NCI-H2171 treated with DMSO at 0.1 percent for 48 hours (cell line): ENCODE measurements around the gene P3H3.
A peak's percentile ranks its signal among the peaks of the same experiment; 100 is the strongest.

Source experiments
- DNase-seq: peaks from one replicate; lab custom pipeline; 2025; lab: John Stamatoyannopoulos, UW

P3H3 gene

DNA sequence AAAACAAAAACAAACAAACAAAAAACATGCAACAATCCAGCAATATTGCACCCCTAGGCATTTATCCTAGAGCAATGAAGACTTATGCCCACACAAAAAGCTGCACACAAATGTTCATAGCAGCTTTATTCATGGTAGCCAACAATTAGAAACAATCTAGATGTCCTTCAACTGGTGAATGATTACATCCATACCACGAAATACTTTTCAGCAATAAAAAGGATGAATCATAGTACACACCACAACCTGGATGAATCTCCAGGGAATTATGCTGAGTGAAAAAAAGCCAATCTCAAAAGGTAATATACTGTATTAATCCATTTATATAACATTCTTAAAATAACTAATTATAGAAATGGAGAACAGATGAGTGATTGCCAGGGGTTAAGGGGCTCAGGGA, 21.0 kb upstream of the P3H3 start:
- no peak for DNase-seq

DNA sequence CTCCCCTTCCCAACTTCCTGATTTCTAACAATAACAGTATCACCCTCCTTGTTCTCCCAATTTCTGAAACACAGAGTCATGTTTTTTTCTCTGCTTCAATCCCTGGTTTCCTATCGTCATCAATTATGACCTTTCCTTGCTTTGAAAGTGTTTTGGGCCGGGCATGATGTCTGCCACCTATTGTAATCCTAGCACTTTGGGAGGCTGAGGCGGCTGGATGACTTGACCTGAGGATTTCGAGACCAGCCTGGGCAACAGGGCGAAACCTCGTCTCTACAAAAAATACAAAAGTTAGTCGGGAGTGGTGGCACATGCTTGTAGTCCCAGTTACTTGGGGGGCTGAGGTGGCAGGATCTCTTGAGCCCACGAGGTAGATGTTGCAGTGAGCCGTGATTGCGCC, 19.2 kb upstream of the P3H3 start:
- no peak for DNase-seq

DNA sequence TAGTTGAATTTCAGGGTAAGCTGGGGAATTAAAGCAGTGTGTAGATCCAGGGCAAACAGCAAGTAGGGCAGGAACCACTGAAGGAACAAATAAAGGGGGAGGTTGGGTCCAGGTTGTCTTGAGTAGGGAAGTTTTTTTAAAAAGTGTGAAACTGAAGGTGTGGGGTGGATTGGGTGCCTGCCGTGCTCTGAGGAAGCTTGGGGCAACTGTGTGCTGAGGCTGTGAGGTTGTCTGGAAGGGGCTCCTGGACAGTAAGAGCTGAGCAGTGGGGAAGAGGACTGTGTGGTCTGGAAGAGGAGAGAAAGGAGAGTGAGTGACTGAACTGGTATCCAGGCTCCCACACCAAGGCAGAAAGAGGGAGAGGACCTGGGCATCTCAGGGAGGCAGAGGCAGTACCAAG, 17.4 kb upstream of the P3H3 start:
- DNase-seq, result no peak

DNA sequence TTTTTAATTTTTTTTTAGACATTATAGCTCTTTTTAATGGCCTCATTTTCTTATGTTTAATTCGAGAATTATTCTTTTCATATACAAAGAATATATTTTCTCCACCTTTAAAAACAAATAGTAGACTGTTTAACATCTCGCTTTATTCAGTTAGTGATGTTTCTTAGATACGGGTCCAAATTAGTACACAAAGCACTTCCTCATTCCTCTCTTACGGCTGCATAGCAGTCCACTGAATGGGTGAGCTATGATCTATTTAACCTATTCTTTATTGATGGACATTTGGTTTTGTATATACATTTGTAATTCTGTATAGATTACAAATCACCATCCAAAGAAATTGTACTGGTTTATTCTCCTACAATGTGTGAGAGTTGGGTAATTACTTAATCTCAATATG, 14.8 kb upstream of the P3H3 start:
- DNase-seq, result no peak

DNA sequence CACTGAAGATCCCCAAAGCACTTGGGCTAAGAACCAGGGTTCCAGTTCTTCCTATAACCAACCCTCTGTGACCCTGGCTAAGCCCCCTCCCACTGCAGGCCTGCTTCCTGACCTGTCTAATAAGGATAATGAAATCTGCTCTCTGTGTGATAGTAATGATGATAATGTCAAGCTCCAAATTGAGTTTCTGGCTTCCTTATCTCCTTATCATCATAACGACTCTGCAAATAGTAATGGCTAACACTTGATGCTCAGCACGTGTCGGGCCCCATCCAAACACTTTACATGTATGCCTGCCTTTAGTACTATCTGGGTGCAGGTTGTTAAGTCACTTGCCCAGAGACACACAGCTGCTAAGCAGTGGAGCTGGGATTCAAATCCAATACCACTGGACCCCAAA, 11.6 kb upstream of the P3H3 start:
- DNase-seq, result no peak

DNA sequence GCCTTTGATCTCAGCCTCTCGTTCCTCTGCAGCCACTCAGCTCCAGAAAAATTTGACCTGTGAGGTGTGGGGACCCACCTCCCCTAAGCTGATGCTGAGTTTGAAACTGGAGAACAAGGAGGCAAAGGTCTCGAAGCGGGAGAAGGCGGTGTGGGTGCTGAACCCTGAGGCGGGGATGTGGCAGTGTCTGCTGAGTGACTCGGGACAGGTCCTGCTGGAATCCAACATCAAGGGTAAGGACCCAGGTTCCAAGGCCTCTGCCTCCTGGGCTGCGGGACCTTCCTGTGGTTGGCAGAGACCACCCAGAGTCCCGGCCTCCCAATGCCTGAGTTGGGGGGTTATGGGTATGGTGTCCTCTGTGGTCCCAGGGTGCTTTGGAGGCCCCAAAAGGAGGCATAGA, 11.1 kb upstream of the P3H3 start:
- DNase-seq, result no peak

DNA sequence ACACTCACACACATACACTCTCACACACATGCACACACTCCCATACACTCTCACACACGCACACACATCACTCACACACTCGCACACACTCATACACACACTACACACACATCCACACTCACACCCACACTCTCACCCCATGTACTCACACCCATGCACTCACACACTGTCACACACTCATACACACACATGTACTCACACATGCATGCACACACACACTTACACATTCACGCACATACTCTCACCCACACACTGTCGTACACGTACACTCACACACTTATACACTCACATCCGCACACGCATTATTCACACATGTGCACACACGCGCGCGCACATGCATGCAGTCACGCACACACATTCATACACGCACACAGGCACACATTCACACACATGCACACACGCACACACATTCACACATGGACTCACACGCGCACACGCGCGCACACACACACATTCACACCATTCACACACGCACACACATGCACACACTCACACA, 10.5 kb upstream of the P3H3 start:
- DNase-seq, result no peak

DNA sequence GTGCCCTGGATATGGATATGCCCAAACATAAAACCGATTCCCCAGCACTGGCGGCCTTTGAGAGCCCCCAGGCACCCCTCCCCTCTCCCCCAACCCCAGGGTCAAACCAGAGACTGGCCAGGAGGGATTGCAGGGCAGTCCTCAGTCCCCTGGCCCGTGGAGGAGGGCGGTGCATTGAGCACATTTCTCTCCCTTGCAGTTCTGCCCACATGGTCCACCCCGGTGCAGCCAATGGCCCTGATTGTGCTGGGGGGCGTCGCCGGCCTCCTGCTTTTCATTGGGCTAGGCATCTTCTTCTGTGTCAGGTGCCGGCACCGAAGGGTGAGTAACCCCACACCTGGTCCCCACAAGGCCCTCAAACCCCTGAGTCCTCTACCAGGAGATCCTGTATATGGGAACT, 10.0 kb upstream of the P3H3 start:
- DNase-seq, result no peak

DNA sequence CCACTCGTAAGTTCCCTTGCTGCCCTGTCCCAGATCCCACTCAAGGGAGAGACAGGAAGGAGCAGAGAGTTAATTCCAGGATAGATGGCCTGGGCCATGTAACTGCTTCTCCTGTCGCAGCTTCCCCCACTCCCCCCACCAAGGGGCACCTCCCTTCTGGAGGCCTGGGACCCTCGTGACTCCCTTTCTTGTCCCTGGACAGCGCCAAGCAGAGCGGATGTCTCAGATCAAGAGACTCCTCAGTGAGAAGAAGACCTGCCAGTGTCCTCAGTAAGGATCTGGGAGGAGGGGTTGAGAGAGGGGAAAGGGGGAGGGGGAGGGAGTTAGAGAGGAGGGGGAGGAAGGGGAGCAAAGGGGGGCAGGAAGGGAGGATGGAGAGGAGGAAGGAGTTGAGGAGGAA, 9.6 kb upstream of the P3H3 start:
- DNase-seq, result no peak

DNA sequence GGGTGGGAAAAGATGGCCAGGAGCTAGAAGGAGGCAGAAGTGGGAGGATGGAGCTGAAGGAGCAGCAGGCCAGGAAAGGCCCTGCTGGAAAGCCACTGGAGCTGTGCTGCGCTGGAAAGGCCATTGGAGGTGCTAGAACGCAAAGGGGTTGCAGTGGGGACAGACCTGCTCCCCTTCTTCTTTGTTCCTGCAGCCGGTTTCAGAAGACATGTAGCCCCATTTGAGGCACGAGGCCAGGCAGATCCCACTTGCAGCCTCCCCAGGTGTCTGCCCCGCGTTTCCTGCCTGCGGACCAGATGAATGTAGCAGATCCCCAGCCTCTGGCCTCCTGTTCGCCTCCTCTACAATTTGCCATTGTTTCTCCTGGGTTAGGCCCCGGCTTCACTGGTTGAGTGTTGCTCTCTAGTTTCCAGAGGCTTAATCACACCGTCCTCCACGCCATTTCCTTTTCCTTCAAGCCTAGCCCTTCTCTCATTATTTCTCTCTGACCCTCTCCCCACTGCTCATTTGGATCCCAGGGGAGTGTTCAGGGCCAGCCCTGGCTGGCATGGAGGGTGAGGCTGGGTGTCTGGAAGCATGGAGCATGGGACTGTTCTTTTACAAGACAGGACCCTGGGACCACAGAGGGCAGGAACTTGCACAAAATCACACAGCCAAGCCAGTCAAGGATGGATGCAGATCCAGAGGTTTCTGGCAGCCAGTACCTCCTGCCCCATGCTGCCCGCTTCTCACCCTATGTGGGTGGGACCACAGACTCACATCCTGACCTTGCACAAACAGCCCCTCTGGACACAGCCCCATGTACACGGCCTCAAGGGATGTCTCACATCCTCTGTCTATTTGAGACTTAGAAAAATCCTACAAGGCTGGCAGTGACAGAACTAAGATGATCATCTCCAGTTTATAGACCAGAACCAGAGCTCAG, 8.8 kb upstream of the P3H3 start:
- DNase-seq, result no peak

DNA sequence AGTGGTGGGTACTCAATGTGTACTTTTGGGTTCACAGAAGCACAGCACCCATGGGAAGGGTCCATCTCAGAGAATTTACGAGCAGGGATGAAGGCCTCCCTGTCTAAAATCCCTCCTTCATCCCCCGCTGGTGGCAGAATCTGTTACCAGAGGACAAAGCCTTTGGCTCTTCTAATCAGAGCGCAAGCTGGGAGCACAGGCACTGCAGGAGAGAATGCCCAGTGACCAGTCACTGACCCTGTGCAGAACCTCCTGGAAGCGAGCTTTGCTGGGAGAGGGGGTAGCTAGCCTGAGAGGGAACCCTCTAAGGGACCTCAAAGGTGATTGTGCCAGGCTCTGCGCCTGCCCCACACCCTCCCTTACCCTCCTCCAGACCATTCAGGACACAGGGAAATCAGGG, 8.0 kb upstream of the P3H3 start:
- no peak for DNase-seq

DNA sequence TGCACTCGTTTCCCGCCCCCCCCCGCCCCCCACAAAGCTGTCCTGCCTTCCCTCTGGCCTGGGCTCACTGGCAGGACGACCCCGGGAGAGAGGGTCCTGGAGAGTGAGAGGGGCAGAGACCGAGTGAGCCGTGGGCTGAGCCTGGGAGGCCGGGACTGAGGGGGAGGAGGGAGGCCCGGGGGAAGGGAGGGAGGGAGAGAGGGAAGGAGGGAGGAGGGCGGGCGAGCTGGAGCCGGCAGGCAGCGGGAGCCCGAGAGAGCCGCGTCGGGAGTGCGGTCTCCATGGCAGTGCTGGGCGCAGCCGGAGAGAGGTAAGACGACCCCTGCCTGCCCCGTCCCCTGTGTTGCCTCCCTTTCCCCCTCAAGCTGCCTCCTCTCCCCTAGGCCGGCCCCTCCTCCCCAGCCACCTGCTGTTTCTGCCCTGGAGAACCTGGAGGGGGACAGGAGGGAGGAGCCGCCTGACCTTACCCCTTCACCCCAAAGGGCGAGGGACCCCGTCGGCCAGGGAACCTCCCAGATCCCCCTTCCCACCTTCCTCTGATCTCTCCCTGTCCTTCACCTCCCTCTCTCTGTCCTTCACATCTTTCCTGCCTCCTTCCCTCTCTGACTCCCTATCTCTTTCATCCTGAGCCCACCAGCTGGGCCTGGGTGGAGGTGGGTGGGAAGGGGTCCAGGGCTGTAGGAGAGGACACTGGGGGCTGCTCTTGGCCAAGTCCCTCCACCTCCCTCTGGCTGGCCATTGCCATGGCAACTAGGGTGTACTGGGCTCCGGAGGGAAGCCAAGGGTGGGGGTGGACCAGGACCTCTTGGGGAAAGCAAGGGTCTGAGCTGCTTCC, 6.4 kb upstream of the P3H3 start, which contains the start of gene GPR162:
Gene GPR162, plus strand, starts transcription at position 231 of the 835 bp plus-strand sequence. CDS start 2,078 bp downstream, outside the sequence.
- DNase-seq, result peak; percentile 99

DNA sequence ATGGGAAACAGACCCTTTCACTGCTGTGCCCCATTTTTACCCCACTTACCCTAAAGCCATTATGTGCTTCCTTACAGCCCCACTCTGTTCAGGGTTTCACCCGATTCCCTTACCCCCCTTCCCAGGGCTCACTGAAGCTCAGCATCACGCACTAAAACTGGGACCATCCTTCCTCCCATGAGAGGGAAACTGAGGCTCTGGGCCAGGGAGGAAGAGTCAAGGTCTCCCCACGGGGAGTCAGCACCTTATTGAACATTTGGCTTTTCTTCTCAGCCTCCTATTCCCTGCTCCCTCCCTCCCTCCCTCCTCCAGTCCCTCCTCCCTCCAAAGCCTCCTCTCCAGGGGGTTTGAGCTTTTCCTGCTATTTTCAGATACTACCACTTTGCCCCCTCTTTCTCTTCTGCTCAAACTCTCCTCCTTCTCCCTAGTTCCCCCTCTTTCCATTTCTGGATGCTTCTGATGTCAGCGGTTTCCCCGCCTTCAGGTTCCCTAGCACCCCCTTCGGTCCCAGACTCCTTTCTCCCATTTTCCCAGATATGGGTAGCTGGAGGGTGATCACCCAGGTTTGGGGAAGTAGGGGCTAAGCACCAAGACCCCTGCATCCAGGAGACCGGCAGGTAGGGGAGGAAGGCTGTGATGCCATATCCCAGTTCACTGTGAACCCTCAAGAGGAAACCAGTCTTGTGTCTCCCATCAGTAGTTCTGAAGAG, 5.6 kb upstream of the P3H3 start:
- DNase-seq, result no peak

DNA sequence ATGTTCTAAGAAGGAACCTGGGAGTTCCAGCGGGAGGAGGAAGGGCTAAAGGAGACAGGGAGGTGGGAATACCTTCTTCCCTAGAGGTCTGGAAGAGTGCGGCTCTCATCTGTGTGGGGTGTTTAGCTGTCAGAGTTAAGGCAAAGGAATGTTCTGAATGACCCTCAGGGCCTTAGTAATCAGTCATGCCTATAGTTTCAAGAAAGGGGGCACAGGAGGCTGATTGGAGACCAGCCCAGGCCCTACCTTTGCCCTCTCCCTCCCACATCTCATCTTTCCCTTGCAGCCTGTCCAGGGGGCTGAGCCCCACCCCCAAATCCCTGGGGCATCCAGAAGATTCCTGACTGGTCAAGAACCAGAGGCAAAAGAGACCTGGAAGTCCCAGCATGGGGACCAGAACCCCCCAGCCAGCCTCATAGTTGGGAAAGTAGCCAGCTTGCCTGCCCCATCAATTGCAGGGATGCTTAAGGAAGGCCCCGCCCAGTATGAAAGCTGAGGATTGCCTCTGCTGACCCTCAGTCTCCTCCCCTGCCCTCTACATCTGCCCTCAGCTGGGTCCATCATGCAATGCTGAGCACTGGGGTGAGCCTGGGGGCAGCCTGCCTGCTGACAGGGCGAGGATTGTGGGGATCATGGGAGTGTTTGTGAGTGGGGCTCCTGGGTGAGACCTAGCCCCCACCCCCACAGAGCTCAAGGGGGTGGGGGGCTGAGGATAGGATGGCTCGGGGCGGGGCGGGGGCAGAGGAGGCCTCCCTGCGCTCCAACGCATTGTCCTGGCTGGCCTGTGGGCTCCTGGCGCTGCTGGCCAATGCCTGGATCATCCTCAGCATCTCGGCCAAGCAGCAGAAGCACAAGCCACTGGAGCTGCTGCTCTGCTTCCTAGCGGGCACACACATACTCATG, 4.8 kb upstream of the P3H3 start:
- no peak for DNase-seq

DNA sequence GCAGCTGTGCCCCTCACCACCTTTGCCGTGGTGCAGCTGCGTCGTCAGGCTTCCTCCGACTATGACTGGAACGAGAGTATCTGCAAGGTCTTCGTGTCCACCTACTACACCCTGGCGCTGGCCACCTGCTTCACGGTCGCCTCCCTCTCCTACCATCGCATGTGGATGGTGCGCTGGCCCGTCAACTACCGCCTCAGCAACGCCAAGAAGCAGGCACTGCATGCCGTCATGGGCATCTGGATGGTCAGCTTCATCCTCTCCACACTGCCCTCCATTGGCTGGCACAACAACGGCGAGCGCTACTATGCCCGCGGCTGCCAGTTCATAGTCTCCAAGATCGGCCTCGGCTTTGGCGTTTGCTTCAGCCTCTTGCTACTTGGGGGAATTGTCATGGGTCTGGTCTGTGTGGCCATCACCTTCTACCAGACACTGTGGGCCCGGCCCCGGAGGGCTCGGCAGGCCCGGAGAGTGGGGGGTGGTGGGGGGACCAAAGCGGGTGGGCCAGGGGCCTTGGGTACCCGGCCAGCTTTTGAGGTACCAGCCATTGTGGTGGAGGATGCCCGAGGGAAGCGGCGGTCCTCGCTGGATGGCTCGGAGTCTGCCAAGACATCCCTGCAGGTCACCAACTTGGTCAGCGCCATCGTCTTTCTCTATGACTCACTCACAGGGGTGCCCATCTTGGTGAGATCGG, 4.0 kb upstream of the P3H3 start:
- DNase-seq, result no peak

DNA sequence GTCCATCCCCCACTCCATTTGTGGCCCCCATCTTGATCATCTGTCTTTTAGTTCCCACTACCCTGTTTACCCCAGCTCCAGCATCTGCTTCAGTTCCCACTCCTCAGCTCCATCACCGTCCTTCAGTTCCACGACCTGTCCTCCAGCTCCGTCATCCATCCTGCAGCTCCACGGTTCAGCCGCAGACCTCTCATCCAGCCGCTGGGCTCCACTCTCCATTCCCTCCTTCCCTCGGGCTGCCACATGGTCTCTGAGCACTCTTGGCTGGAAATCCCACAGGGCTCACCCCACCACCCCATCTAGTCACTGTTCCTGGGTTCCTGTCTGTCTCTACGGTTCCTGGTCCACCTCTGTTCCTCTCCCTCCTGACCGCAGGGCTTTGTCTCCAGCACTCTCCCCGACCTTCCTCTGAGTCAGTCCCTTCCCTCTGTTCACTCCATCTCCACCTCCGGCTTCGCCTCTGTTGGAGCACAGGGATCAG, 3.3 kb upstream of the P3H3 start:
- no peak for DNase-seq

DNA sequence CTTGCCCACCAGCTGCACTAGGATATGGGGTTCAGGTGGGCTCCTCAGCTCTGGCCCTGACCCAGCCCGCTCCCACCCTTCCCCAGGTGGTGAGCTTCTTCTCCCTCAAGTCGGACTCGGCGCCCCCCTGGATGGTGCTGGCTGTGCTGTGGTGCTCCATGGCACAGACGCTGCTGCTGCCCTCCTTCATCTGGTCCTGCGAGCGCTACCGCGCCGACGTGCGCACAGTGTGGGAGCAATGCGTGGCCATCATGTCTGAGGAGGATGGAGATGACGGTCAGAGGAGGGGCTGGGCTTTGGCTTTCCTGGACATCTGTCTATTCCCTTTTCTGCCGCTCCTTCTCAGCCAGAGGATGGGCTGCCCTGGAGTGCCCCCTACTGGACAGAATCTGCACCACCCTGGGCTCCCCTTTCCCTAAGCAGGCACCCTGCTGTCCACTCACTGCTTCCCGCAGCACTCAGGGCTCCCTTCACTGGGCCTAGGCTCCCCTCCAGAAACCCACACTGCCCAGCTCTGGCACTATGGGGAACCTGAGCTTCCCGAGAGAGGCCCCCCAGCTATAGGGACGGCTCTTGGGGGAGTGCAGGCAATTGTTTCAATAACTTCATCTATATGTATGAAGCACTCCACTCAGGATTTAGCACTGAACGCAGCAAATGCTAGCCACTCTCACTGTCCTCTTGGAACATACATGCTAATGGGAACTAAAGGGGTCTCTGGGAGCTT, 2.6 kb upstream of the P3H3 start:
- peak; percentile 87 for DNase-seq

DNA sequence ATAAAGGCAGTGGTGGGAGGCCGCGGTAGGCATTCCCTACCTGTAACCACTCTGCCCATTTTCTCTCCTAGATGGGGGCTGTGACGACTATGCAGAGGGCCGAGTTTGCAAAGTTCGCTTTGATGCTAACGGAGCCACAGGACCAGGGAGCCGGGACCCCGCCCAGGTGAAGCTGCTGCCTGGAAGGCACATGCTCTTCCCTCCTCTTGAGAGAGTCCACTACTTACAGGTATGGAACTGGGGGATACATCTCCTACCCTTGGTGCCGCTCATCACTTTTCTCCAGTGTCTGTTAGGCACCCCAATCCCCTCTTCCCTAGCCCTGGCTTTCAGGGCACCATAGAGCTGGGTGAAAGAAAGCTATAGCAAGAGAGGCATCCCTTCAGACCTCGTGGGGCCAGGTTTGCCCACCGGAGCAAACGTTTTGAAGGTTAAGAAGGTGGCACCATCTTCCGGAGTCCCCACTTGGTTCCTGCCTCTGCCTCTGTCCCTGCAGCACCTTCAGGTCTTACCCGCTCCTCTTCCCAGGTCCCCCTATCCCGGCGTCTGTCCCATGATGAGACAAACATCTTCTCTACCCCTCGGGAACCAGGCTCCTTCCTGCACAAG, 2.0 kb upstream of the P3H3 start:
- no peak for DNase-seq

DNA sequence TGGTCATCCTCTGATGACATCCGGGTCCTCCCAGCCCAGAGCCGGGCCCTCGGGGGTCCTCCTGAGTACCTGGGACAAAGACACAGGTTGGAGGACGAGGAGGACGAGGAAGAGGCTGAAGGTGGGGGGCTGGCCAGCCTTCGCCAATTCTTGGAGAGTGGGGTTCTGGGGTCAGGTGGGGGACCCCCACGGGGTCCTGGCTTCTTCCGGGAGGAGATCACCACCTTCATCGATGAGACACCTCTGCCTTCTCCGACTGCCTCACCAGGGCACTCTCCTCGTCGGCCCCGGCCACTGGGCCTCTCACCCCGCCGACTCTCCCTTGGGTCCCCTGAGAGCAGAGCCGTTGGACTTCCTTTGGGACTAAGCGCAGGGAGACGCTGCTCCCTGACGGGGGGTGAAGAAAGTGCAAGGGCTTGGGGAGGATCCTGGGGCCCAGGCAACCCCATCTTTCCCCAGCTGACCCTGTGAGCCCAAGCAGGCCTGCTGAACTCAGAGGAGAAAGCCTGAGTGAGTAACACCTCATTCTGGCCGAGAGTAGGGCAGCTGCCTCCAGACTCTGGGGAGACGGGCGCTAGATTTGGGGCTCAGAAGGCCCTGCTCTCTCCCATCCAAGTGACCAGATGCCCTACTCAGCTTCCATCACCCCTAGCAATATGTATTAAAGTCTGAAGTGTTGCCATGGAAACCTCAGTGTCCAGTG, 1.3 kb upstream of the P3H3 start:
- no peak for DNase-seq
